H1 (cell line): ENCODE measurements around the gene TXN2. TPM values are rescaled to one million over a fixed set of nuclear protein-coding genes. Genes with fewer than 3 reads are reported as not detected.

Experiments used
- CTCF ChIA-PET: fragments of 300-600 bp; sonication (Branson Sonifier 250); formaldehyde crosslinking; loops from one replicate; lab custom pipeline; 2021; ENCODE audit not compliant: partially characterized antibody; lab: Charles Lee
- POLR2A ChIA-PET: fragments of 300-600 bp; sonication (Branson Sonifier 250); formaldehyde crosslinking; loops from one replicate; lab custom pipeline; 2021; ENCODE audit warnings: inconsistent platforms; ENCODE audit not compliant: partially characterized antibody; lab: Charles Lee
- DNase-seq, 2 experiments: peaks; one replicate each; pipeline versions ENCODE4 v3.0.0 to v3.0.0-alpha.2; 2010 to 2022; ENCODE audit warnings: low spot score in 2 of 2, low read depth in 1 of 2, mixed read lengths in 1 of 2
- FAIRE-seq: peaks from 2 replicates; lab custom pipeline; 2011; peaks lifted over from hg19 to GRCh38; lab: Jason Lieb, UNC
- H2AFZ ChIP-seq: 2 replicates; pipeline ENCODE4 v1.8.1; 2012; ENCODE audit warnings: low read length, inconsistent platforms
- H2AK5ac ChIP-seq: 2 replicates; pipeline ENCODE4 v1.6.1; 2013; ENCODE audit warnings: low read depth, low read length
- H2BK120ac ChIP-seq: replicated peaks from 2 replicates; pipeline ENCODE3; 2013; ENCODE audit warnings: low read depth, low read length, inconsistent platforms
- H2BK12ac ChIP-seq: 2 replicates; pipeline ENCODE4 v1.6.1; 2013; ENCODE audit warnings: low read depth, low read length
- H2BK15ac ChIP-seq: 2 replicates; pipeline ENCODE4 v1.6.1; 2013; ENCODE audit warnings: low read length
- H2BK20ac ChIP-seq: 2 replicates; pipeline ENCODE4 v1.6.1; 2013; ENCODE audit warnings: low read length
- H2BK5ac ChIP-seq: 2 replicates; pipeline ENCODE4 v1.6.1; 2013; ENCODE audit warnings: low read depth, low read length
- H3K14ac ChIP-seq: 2 replicates; pipeline ENCODE4 v1.6.1; 2013; ENCODE audit warnings: inconsistent platforms; ENCODE audit not compliant: insufficient read length
- H3K18ac ChIP-seq: 2 replicates; pipeline ENCODE4 v1.6.1; 2013; ENCODE audit warnings: low read length; ENCODE audit errors: extremely low read depth
- H3K23ac ChIP-seq: 2 replicates; pipeline ENCODE4 v1.6.1; 2013; ENCODE audit warnings: inconsistent platforms; ENCODE audit not compliant: insufficient read length
- H3K23me2 ChIP-seq: 2 replicates; pipeline ENCODE4 v1.6.1; 2013; ENCODE audit warnings: low read depth, low read length
- H3K27ac ChIP-seq: 2 replicates; pipeline ENCODE4 v1.6.1; 2011; ENCODE audit warnings: low read depth, low read length, inconsistent platforms
- H3K27me3 ChIP-seq, 4 experiments: replicated peaks in 1 of 4; 1 replicate in 1 of 4; 2 replicates in 3 of 4; pipeline versions ENCODE4 v1.6.1 to v1.8.1; 2011 to 2013; ENCODE audit warnings: low read length in 3 of 4, mild to moderate bottlenecking in 3 of 4, inconsistent platforms in 2 of 4, mixed read lengths in 2 of 4, moderate library complexity in 1 of 4; ENCODE audit not compliant: control insufficient read depth in 3 of 4, insufficient read depth in 3 of 4; ENCODE audit errors: extremely low read depth in 1 of 4
- H3K36me3 ChIP-seq, 4 experiments: 2 replicates each; pipeline versions ENCODE4 v1.6.1 to v1.8.1; 2011 to 2013; ENCODE audit warnings: mild to moderate bottlenecking in 4 of 4, low read length in 3 of 4, moderate library complexity in 2 of 4, control low read depth in 1 of 4, inconsistent platforms in 1 of 4; ENCODE audit not compliant: insufficient read depth in 4 of 4, control insufficient read depth in 2 of 4
- H3K4ac ChIP-seq: replicated peaks from 2 replicates; pipeline ENCODE3; 2013; ENCODE audit warnings: low read length, low read depth, mixed read lengths, inconsistent platforms; ENCODE audit not compliant: insufficient read length
- H3K4me1 ChIP-seq, 4 experiments: replicated peaks in 1 of 4; 1 replicate in 1 of 4; 2 replicates in 3 of 4; pipeline versions ENCODE4 v1.6.1 to v1.8.1; 2011 to 2013; ENCODE audit warnings: low read length in 3 of 4, inconsistent platforms in 2 of 4, mixed read lengths in 1 of 4; ENCODE audit not compliant: insufficient read depth in 4 of 4, control insufficient read depth in 3 of 4
- H3K4me2 ChIP-seq, 2 experiments: 2 replicates each; pipeline versions ENCODE4 v1.6.1 to v1.8.1; 2011 to 2013; ENCODE audit warnings: low read depth in 2 of 2, low read length in 2 of 2, control low read depth in 1 of 2, inconsistent platforms in 1 of 2, mild to moderate bottlenecking in 1 of 2; ENCODE audit not compliant: insufficient read depth in 1 of 2
- H3K4me3 ChIP-seq, 4 experiments: fragments of 200-600, 300-600 bp in 1 of 4; sonication (generic), shearing (Covaris generic), sonication (Bioruptor Twin) in 1 of 4; 2 replicates each; pipeline versions ENCODE4 v1.5.1 to v1.8.1; 2011 to 2016; ENCODE audit warnings: low read length in 4 of 4, low read depth in 3 of 4, control low read depth in 2 of 4, inconsistent platforms in 2 of 4, mild to moderate bottlenecking in 2 of 4, mixed read lengths in 1 of 4, moderate library complexity in 1 of 4; ENCODE audit not compliant: insufficient read depth in 2 of 4; ENCODE audit errors: extremely low read depth in 1 of 4
- H3K56ac ChIP-seq: replicated peaks from 2 replicates; pipeline ENCODE3; 2013; ENCODE audit warnings: low read depth, mild to moderate bottlenecking, mixed read lengths, low read length, inconsistent platforms; ENCODE audit not compliant: insufficient read length
- H3K79me1 ChIP-seq: 2 replicates; pipeline ENCODE4 v1.6.1; 2013; ENCODE audit warnings: low read depth, low read length, control low read depth
- H3K79me2 ChIP-seq, 2 experiments: 2 replicates each; pipeline versions ENCODE4 v1.6.1 to v1.8.1; 2012 to 2013; ENCODE audit warnings: low read length in 2 of 2, mild to moderate bottlenecking in 2 of 2, inconsistent platforms in 1 of 2; ENCODE audit not compliant: insufficient read depth in 2 of 2, control insufficient read depth in 1 of 2
- H3K9ac ChIP-seq, 4 experiments: replicated peaks in 1 of 4; 1 replicate in 1 of 4; 2 replicates in 3 of 4; pipeline versions ENCODE4 v1.6.1 to v1.8.1; 2011 to 2013; ENCODE audit warnings: low read depth in 3 of 4, low read length in 3 of 4, control low read depth in 2 of 4, mild to moderate bottlenecking in 2 of 4, moderate library complexity in 2 of 4, inconsistent platforms in 1 of 4; ENCODE audit errors: extremely low read depth in 1 of 4
- H3K9me3 ChIP-seq, 2 experiments: 2 replicates each; pipeline versions ENCODE4 v1.6.1 to v1.8.1; 2012 to 2013; ENCODE audit warnings: mild to moderate bottlenecking in 2 of 2, moderate library complexity in 2 of 2, control low read depth in 1 of 2, inconsistent platforms in 1 of 2, low read depth in 1 of 2, low read length in 1 of 2, mixed read lengths in 1 of 2; ENCODE audit not compliant: insufficient read depth in 2 of 2
- H4K20me1 ChIP-seq, 2 experiments: replicated peaks in 1 of 2; 2 replicates each; pipeline versions ENCODE3 to v1.8.1; 2011 to 2013; ENCODE audit warnings: inconsistent platforms in 2 of 2, low read length in 2 of 2, mild to moderate bottlenecking in 1 of 2; ENCODE audit not compliant: insufficient read depth in 2 of 2, control insufficient read depth in 1 of 2
- H4K5ac ChIP-seq: 2 replicates; pipeline ENCODE4 v1.6.1; 2013; ENCODE audit warnings: low read length, low read depth, mixed read lengths, inconsistent platforms; ENCODE audit not compliant: insufficient read length
- H4K8ac ChIP-seq: 2 replicates; pipeline ENCODE4 v1.8.0; 2013; ENCODE audit warnings: mild to moderate bottlenecking, moderate library complexity, low read length, inconsistent platforms; ENCODE audit not compliant: insufficient read depth; ENCODE audit errors: extremely low read depth
- H4K91ac ChIP-seq: replicated peaks from 2 replicates; pipeline ENCODE3; 2013; ENCODE audit warnings: low read length, mixed read lengths, inconsistent platforms; ENCODE audit not compliant: insufficient read length
- HDAC2 ChIP-seq, 2 experiments: fragments of 300-600 bp in 1 of 2; sonication (generic) in 1 of 2; IDR thresholded peaks; 2 replicates each; pipeline ENCODE4 v1.6.1; 2011 to 2012; ENCODE audit warnings: low read depth in 2 of 2, low read length in 2 of 2, mild to moderate bottlenecking in 2 of 2, moderate library complexity in 2 of 2, borderline replicate concordance in 1 of 2, inconsistent platforms in 1 of 2
- POLR2AphosphoS5 ChIP-seq: IDR thresholded peaks from 2 replicates; pipeline ENCODE4 v1.6.1; 2011; ENCODE audit warnings: low read depth, low read length
- POU5F1 ChIP-seq: IDR thresholded peaks from 2 replicates; pipeline ENCODE4 v1.6.1; 2011; ENCODE audit warnings: low read depth, mild to moderate bottlenecking, low read length, moderate library complexity
- RXRA ChIP-seq: IDR thresholded peaks from 2 replicates; pipeline ENCODE4 v1.6.1; 2011; ENCODE audit warnings: low read depth, mild to moderate bottlenecking, low read length, moderate library complexity; ENCODE audit not compliant: insufficient read depth
- SIX5 ChIP-seq: IDR thresholded peaks from 2 replicates; pipeline ENCODE4 v1.6.1; 2011; ENCODE audit warnings: mild to moderate bottlenecking, low read depth, low read length
- SRF ChIP-seq: IDR thresholded peaks from 2 replicates; pipeline ENCODE4 v1.6.1; 2011; ENCODE audit warnings: mild to moderate bottlenecking, low read depth, low read length, moderate library complexity
- ZNF274 ChIP-seq: IDR thresholded peaks from 2 replicates; pipeline ENCODE4 v1.7.0; 2012; ENCODE audit warnings: low read length, borderline replicate concordance; ENCODE audit errors: extremely low read depth
- WGBS, 2 experiments: shearing (Covaris generic) in 1 of 2; methylation state at CpG; one replicate each; pipeline versions ENCODE4 v1.1.6 to v1.1.7; 2013 to 2015; ENCODE audit warnings: low lambda C conversion rate in 2 of 2, mixed read lengths in 2 of 2, inconsistent platforms in 1 of 2, low coverage in 1 of 2, missing lambda C conversion rate in 1 of 2; ENCODE audit not compliant: insufficient replicate concordance in 2 of 2, insufficient coverage in 1 of 2, insufficient read length in 1 of 2; ENCODE audit errors: extremely low coverage in 1 of 2, missing lambda C conversion rate in 1 of 2; 5-methylcytosine and 5-hydroxymethylcytosine counted together
- polyA plus RNA-seq, 7 experiments: library from polyadenylated mRNA; depleted of rRNA in 3 of 7; stranded (reverse) in 5 of 7; unstranded in 2 of 7; fragments of >200 nt in 5 of 7; fragments of 200-250 nt in 2 of 7; gene quantifications; 1 replicate in 5 of 7; 2 replicates in 1 of 7; 4 replicates in 1 of 7; pipeline versions ENCODE4 v1.2.1 to v1.2.3, GENCODE V29; 2011 to 2013; ENCODE audit warnings: missing spikeins in 2 of 7, mixed read lengths in 2 of 7
- total RNA-seq: library from RNA; stranded (reverse); fragmentation: NEBNext Ultra II Directional; extraction: Animal tissue kit (Norgen Biotek cat#: 25700); gene quantifications from 2 replicates; pipeline ENCODE4 v1.2.1, GENCODE V29; 2021
- TF ChIP-seq, protein P1 (sequence below): IDR thresholded peaks from 2 replicates; pipeline ENCODE4 v1.6.1; 2012; ENCODE audit warnings: low read length, inconsistent platforms
- TF ChIP-seq, protein P2 (sequence below): IDR thresholded peaks from 2 replicates; pipeline ENCODE4 v1.6.1; 2011; ENCODE audit warnings: low read length, improper control_type of control experiment
- TF ChIP-seq, protein P3 (sequence below): IDR thresholded peaks from 2 replicates; pipeline ENCODE4 v1.6.1; 2012; ENCODE audit warnings: inconsistent platforms

TXN2 gene
- total and polyA plus RNA-seq, 2 of the 8 experiments (the other 6 are each of a cell fraction or from before 2014, with no cell fraction given) = 47.5 to 116 TPM

DNA sequence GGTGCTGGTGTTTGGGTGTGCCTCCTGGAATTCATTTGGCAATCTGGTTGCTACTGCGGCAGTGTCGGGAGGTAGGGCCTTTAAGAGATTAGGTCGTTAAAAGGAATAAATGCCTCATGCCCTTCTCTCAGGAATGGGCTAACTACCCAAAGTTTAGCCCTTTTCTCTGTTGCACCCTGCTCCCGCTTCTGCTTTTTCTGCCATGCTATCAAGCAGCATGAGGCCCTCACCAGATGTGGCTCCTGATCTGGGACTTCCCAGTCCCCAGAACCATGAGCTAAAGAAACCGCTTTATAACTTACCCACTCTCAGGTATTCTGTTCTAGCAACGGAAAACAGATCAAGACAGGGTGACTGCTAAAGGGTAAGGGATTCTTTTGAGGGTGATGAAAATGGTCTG is 41.2 kb upstream of the TXN2 start:
- Histone ChIP-seq H3K27ac (no peak overlapping the region), H2BK15ac (no peak overlapping the region), H3K79me2 (peaks cover 4 to 17% of the 10 kb centered on the region in 2 experiments), H4K20me1 (peaks cover 0 to 2% of the 10 kb centered on the region in 2 experiments), H3K23ac (no peak overlapping the region), H2BK5ac (no peak overlapping the region), H3K4me1 (no peaks in the 10 kb centered on the region; a peak in 1 of 7 replicates), H4K91ac (no peak overlapping the region), H3K9me3 (no peaks in the 10 kb centered on the region), H4K8ac (no peak overlapping the region), H3K9ac (no peak overlapping the region), H2AK5ac (no peak overlapping the region), H3K18ac (no peak overlapping the region), H2BK12ac (no peak overlapping the region), H2BK20ac (no peak overlapping the region), H3K23me2 (0 out of 2 replicates have a peak, but pooled peaks cover 1% of the 10 kb centered on the region), H3K36me3 (peaks cover 56 to 93% (median 80%) of the 10 kb centered on the region in 4 experiments), H3K4ac (no peak overlapping the region), H2AFZ (no peak overlapping the region), H4K5ac (no peak overlapping the region), H3K79me1 (no peaks in the 10 kb centered on the region; the same call in 1 of the 2 replicates), H2BK120ac (no peak overlapping the region), H3K27me3 (no peaks in the 10 kb centered on the region), H3K4me3 (no peak overlapping the region), H3K56ac (no peak overlapping the region), H3K4me2 (no peak overlapping the region), H3K14ac (no peak overlapping the region)
- 87% methylated on average over 6 of the region's 6 CpGs; no CpG with 5 or more reads in 1 of the 2 experiments for WGBS, 2 experiments
- DNase-seq (no peak), FAIRE-seq (no peak)
- ChIA-PET POLR2A (interaction anchor here (1.8 to 7.8 kb wide), 2 partner anchors 14 to 28 kb away, joined by 4 to 92 read pairs; partner anchors contain the start of gene FOXRED2), CTCF (interaction anchor here (1.4 to 6.7 kb wide), 2 partner anchors 11 to 222 kb away, joined by 4 to 63 read pairs; no protein-coding TSS in a partner anchor)
- TF ChIP-seq, protein P1, sequence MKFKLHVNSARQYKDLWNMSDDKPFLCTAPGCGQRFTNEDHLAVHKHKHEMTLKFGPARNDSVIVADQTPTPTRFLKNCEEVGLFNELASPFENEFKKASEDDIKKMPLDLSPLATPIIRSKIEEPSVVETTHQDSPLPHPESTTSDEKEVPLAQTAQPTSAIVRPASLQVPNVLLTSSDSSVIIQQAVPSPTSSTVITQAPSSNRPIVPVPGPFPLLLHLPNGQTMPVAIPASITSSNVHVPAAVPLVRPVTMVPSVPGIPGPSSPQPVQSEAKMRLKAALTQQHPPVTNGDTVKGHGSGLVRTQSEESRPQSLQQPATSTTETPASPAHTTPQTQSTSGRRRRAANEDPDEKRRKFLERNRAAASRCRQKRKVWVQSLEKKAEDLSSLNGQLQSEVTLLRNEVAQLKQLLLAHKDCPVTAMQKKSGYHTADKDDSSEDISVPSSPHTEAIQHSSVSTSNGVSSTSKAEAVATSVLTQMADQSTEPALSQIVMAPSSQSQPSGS = no peak
- TF ChIP-seq, protein P2, sequence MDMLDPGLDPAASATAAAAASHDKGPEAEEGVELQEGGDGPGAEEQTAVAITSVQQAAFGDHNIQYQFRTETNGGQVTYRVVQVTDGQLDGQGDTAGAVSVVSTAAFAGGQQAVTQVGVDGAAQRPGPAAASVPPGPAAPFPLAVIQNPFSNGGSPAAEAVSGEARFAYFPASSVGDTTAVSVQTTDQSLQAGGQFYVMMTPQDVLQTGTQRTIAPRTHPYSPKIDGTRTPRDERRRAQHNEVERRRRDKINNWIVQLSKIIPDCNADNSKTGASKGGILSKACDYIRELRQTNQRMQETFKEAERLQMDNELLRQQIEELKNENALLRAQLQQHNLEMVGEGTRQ = no peak
- TF ChIP-seq HDAC2 (IDR thresholded peaks at IDR 0.05; ENCODE audit: borderline replicate concordance in 1 of 2, low read depth in 2 of 2, low read length in 2 of 2) = no peak
- no peak for TF ChIP-seq ZNF274
- no peak for TF ChIP-seq POU5F1
- TF ChIP-seq SRF = no peak
- TF ChIP-seq POLR2AphosphoS5 = no peak
- TF ChIP-seq SIX5 = no peak
- no peak for TF ChIP-seq RXRA
- TF ChIP-seq, protein P3, sequence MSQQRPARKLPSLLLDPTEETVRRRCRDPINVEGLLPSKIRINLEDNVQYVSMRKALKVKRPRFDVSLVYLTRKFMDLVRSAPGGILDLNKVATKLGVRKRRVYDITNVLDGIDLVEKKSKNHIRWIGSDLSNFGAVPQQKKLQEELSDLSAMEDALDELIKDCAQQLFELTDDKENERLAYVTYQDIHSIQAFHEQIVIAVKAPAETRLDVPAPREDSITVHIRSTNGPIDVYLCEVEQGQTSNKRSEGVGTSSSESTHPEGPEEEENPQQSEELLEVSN = no peak
